GM10248 (cell line): ENCODE data around the gene HCRT.

Experiments
- CTCF ChIA-PET: fragments of 300-600 bp; sonication (Branson Sonifier 250); formaldehyde crosslinking; extraction: SDS; loops from one replicate; lab custom pipeline; 2021; ENCODE audit warnings: antibody characterized with exemption; lab: Yijun Ruan, JAX
- POLR2A ChIA-PET: fragments of 350-650 bp; sonication (Branson Sonifier 250); formaldehyde crosslinking; extraction: SDS; loops from one replicate; lab custom pipeline; 2020; ENCODE audit warnings: antibody characterized with exemption; lab: Yijun Ruan, JAX
- DNase-seq: peaks from one replicate; pipeline ENCODE4 v3.0.0; 2012; ENCODE audit errors: extremely low spot score
- CTCF ChIP-seq: IDR thresholded peaks from 2 replicates; pipeline ENCODE4 v1.5.1; 2012; ENCODE audit warnings: mild to moderate bottlenecking, low read depth; ENCODE audit errors: extremely low read depth, missing control alignments, control extremely low read depth

Gene HCRT

GRCh38 chr17:42135664-42136653 is 49.3 kb downstream of the HCRT start:
- DNase-seq = no peak
- no peak for TF ChIP-seq CTCF
- CTCF ChIA-PET = interaction anchor here (0.9 to 4.3 kb wide), 13 partner anchors 8 to 113 kb away, joined by 3 to 15 read pairs (median 4); partner anchors contain the start of gene KCNH4

DNA sequence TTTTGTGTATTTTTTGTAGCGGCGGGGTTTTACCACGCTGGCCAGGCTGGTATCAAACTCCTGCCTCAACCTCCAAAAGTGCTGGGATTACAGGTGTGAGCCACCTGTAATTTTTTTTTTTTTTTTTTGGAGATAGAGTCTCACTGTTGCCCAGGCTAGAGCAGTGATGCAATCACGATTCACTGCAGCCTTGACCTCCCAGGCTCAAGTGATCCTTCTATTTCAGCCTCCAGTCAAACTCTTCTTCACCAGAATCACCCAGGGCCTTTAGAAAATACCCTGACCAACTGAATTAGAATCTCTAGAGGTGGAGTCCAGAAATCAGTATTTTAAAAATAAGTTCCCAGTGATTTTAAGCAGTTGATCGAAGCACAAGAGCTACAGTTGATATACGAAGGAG is 50.1 kb downstream of the HCRT start:
- DNase-seq = no peak
- ChIA-PET POLR2A (interaction anchor here (0.6 kb wide), 1 partner anchor 1183 kb away, joined by 5 read pairs; no protein-coding TSS in a partner anchor), CTCF (interaction anchor here (0.9 to 8.2 kb wide), 9 partner anchors 10 to 112 kb away, joined by 3 to 47 read pairs (median 5); partner anchors contain the start of gene KCNH4)
- no peak for TF ChIP-seq CTCF

More at GRCh38 chr17:42135664-42136653, 49.3 kb downstream of the HCRT start:
- POLR2A ChIA-PET = interaction anchor here (0.6 to 0.9 kb wide), 3 partner anchors 56 to 1183 kb away, joined by 3 to 11 read pairs (median 5); partner anchors contain the start of gene CNP
